ENCODE results near the gene THSD4.

GRCh38 chr15:71807125-71807629, 691.9 kb downstream of the THSD4 start:
- TF ChIP-seq, protein P1, sequence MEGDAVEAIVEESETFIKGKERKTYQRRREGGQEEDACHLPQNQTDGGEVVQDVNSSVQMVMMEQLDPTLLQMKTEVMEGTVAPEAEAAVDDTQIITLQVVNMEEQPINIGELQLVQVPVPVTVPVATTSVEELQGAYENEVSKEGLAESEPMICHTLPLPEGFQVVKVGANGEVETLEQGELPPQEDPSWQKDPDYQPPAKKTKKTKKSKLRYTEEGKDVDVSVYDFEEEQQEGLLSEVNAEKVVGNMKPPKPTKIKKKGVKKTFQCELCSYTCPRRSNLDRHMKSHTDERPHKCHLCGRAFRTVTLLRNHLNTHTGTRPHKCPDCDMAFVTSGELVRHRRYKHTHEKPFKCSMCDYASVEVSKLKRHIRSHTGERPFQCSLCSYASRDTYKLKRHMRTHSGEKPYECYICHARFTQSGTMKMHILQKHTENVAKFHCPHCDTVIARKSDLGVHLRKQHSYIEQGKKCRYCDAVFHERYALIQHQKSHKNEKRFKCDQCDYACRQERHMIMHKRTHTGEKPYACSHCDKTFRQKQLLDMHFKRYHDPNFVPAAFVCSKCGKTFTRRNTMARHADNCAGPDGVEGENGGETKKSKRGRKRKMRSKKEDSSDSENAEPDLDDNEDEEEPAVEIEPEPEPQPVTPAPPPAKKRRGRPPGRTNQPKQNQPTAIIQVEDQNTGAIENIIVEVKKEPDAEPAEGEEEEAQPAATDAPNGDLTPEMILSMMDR (conservative IDR thresholded peaks at IDR 0.05 in 1 of 2, IDR thresholded peaks at IDR 0.05 in 1 of 2; ENCODE audit: extremely low read depth in 1 of 2, insufficient read depth in 1 of 2, low read depth in 1 of 2, low read length in 2 of 2), result no peak
- TF ChIP-seq EZH2 (IDR thresholded peaks at IDR 0.05; ENCODE audit: borderline replicate concordance, low read length), result no peak
